ENCODE results near the gene TTC9.

- TF ChIP-seq CTCF (IDR thresholded peaks at IDR 0.05), result no peak
- TF ChIP-seq POLR2A (IDR thresholded peaks at IDR 0.05), result no peak
- TF ChIP-seq POLR2AphosphoS5 (IDR thresholded peaks at IDR 0.05), result no peak
- no peak for TF ChIP-seq EP300 (IDR thresholded peaks at IDR 0.05; ENCODE audit: low read depth)
These were observed 5.0 kb downstream of the TTC9 start for GRCh38 chr14:70646705-70647104.

All from transverse colon (tissue), 4 donors.